PC-3 (cell line): ENCODE results near the gene PEPD. TPM values are rescaled to one million over a fixed set of nuclear protein-coding genes. Genes with fewer than 3 reads are reported as not detected.

Source experiments
- ATAC-seq: fragments of 200-7000 bp; cut with Tn5 transposase; 2 replicates; pipeline ENCODE4 v1.9.1; 2020; ENCODE audit warnings: mild to moderate bottlenecking, moderate library complexity
- BruUV-seq: library from RNA; stranded (reverse); fragments of 400-500 nt; replicated peaks from 2 replicates; lab custom pipeline; 2021; lab: Mats Ljungman, UMichigan
- CTCF ChIA-PET: fragments of 300-600 bp; sonication (Branson Sonifier 250); formaldehyde crosslinking; loops from one replicate; lab custom pipeline; 2022; ENCODE audit warnings: antibody characterized with exemption; lab: Charles Lee
- POLR2A ChIA-PET: fragments of 300-600 bp; sonication (Branson Sonifier 250); formaldehyde crosslinking; loops from one replicate; lab custom pipeline; 2022; ENCODE audit warnings: antibody characterized with exemption; ENCODE audit not compliant: unreplicated experiment; lab: Charles Lee
- DNase-seq: peaks from one replicate; pipeline ENCODE4 v3.0.0-alpha.2; 2015
- H2AFZ ChIP-seq: fragments of 300-600 bp; sonication (generic); 2 replicates; pipeline ENCODE4 v1.6.0; 2016; ENCODE audit warnings: antibody characterized with exemption, low read length
- H3F3A ChIP-seq: fragments of 300-600 bp; sonication (generic); one replicate; pipeline ENCODE4 v1.6.0; 2017; ENCODE audit warnings: antibody characterized with exemption, low read length, control low read depth, mild to moderate bottlenecking; ENCODE audit not compliant: unreplicated experiment
- H3K27ac ChIP-seq: fragments of 300-600 bp; sonication (generic); 2 replicates; pipeline ENCODE4 v1.5.1; 2016; ENCODE audit warnings: mild to moderate bottlenecking, low read length
- H3K27me3 ChIP-seq: fragments of 300-600 bp; sonication (generic); 2 replicates; pipeline ENCODE4 v1.6.1; 2016; ENCODE audit warnings: low read length, mixed read lengths
- H3K36me3 ChIP-seq: fragments of 300-600 bp; sonication (generic); 2 replicates; pipeline ENCODE4 v1.6.1; 2016; ENCODE audit warnings: low read depth, mixed run types, low read length, mixed read lengths
- H3K4me1 ChIP-seq: fragments of 300-600 bp; sonication (generic); 2 replicates; pipeline ENCODE4 v1.5.1; 2016; ENCODE audit warnings: low read length; ENCODE audit not compliant: insufficient read depth
- H3K4me2 ChIP-seq: fragments of 300-600 bp; sonication (generic); 2 replicates; pipeline ENCODE4 v1.6.0; 2016; ENCODE audit warnings: low read length
- H3K4me3 ChIP-seq: fragments of 300-600 bp; sonication (generic); 2 replicates; pipeline ENCODE4 v1.5.1; 2016; ENCODE audit warnings: mild to moderate bottlenecking, low read length, mixed read lengths
- H3K79me2 ChIP-seq: fragments of 300-600 bp; sonication (generic); 2 replicates; pipeline ENCODE4 v1.6.1; 2017; ENCODE audit warnings: low read length, mixed read lengths
- H3K9ac ChIP-seq: fragments of 300-600 bp; sonication (generic); 2 replicates; pipeline ENCODE4 v1.6.0; 2016; ENCODE audit warnings: mild to moderate bottlenecking, low read length
- H3K9me2 ChIP-seq: fragments of 300-600 bp; sonication (generic); replicated peaks from 2 replicates; pipeline ENCODE4 v1.6.1; 2016; ENCODE audit warnings: mixed run types, low read length, mixed read lengths
- H3K9me3 ChIP-seq: fragments of 300-600 bp; sonication (generic); 2 replicates; pipeline ENCODE4 v1.6.1; 2016; ENCODE audit warnings: low read length, mixed read lengths
- H4K20me1 ChIP-seq: fragments of 300-600 bp; sonication (generic); 2 replicates; pipeline ENCODE4 v1.6.1; 2016; ENCODE audit warnings: low read length, mixed read lengths
- EZH2 ChIP-seq: fragments of 300-600 bp; sonication (generic); IDR thresholded peaks from one replicate; pipeline ENCODE4 v1.6.1; 2017; ENCODE audit warnings: antibody characterized with exemption, mild to moderate bottlenecking, low read length; ENCODE audit not compliant: unreplicated experiment
- EZH2phosphoT487 ChIP-seq: fragments of 300-600 bp; sonication (generic); IDR thresholded peaks from 2 replicates; pipeline ENCODE4 v1.6.1; 2018; ENCODE audit warnings: mild to moderate bottlenecking, antibody characterized with exemption, low read length, borderline replicate concordance
- intact Hi-C: fragments of 100-400 bp; cut with micrococcal nuclease; formaldehyde crosslinking; loops from 2 replicates; pipeline ENCODE4 v1.9.0; 2023
- total RNA-seq: library from RNA; depleted of rRNA; stranded (reverse); fragments of >200 nt; gene quantifications from 2 replicates; pipeline ENCODE4 v1.2.3, GENCODE V29; 2014
- TF ChIP-seq, protein P1 (sequence below): fragments of 300-600 bp; sonication (generic); conservative IDR thresholded peaks from 2 replicates; pipeline ENCODE4 v1.5.1; 2017; ENCODE audit warnings: antibody characterized with exemption, low read depth, mild to moderate bottlenecking, low read length

Gene PEPD
- total RNA-seq, 1 experiment from 2014 or later = 53.4 TPM

DNA sequence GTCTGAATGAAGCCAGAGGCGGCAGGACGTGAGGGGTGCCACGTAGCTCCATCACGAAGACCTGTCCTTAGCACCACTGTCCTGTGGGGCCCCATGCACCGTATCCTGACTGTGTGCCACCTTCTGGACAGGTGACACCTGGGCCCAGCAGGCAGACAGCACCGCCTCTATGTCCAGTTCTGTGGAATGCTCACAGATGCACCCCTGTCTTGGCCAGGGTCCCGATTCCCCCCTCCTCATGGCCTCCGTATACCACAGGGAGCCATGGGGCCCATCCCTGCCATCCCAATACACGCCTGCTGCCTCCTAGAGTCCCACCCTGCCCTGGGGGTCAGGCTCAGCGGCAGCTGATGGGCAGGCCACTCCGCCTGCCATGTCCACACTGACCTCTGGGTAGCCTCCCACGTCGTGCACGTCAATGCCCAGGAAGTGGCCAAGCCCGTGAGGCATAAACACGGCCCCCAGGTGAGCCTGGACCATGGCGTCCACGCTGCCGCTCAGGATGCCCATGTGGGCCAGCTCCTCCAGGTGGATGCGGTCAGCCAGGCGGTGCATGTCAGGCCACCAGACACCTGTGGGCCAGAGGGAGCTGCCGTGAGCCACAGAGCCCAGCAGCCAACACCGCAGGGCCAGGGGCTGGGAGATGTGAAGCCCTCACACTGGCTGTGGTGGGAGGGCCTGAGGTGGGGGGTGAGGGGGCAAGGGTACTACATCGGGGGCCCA is 130.5 kb downstream of the PEPD start:
- no peaks in the 10 kb centered on the region for H3K9me2 ChIP-seq
- H3K27me3 ChIP-seq = no peaks in the 10 kb centered on the region
- no peaks in the 10 kb centered on the region for H3F3A ChIP-seq
- no peak for DNase-seq
- CTCF ChIA-PET = no interaction called here
- H3K36me3 ChIP-seq = no peaks in the 10 kb centered on the region
- no peak overlapping the region for H3K9ac ChIP-seq
- intact Hi-C loops = no loop called here
- no peak overlapping the region for H3K4me2 ChIP-seq
- no peaks in the 10 kb centered on the region for H3K4me1 ChIP-seq
- POLR2A ChIA-PET = no interaction called here
- H4K20me1 ChIP-seq = no peaks in the 10 kb centered on the region
- no peaks in the 10 kb centered on the region for H3K79me2 ChIP-seq
- no peak for TF ChIP-seq EZH2phosphoT487
- TF ChIP-seq EZH2 = no peak
- TF ChIP-seq, protein P1, sequence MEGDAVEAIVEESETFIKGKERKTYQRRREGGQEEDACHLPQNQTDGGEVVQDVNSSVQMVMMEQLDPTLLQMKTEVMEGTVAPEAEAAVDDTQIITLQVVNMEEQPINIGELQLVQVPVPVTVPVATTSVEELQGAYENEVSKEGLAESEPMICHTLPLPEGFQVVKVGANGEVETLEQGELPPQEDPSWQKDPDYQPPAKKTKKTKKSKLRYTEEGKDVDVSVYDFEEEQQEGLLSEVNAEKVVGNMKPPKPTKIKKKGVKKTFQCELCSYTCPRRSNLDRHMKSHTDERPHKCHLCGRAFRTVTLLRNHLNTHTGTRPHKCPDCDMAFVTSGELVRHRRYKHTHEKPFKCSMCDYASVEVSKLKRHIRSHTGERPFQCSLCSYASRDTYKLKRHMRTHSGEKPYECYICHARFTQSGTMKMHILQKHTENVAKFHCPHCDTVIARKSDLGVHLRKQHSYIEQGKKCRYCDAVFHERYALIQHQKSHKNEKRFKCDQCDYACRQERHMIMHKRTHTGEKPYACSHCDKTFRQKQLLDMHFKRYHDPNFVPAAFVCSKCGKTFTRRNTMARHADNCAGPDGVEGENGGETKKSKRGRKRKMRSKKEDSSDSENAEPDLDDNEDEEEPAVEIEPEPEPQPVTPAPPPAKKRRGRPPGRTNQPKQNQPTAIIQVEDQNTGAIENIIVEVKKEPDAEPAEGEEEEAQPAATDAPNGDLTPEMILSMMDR = no peak
- BruUV-seq = no TSS peak
- no peak overlapping the region for H3K27ac ChIP-seq
- ATAC-seq = no peak
- H3K9me3 ChIP-seq = no peaks in the 10 kb centered on the region
- no peak overlapping the region for H2AFZ ChIP-seq
- H3K4me3 ChIP-seq = no peak overlapping the region

DNA sequence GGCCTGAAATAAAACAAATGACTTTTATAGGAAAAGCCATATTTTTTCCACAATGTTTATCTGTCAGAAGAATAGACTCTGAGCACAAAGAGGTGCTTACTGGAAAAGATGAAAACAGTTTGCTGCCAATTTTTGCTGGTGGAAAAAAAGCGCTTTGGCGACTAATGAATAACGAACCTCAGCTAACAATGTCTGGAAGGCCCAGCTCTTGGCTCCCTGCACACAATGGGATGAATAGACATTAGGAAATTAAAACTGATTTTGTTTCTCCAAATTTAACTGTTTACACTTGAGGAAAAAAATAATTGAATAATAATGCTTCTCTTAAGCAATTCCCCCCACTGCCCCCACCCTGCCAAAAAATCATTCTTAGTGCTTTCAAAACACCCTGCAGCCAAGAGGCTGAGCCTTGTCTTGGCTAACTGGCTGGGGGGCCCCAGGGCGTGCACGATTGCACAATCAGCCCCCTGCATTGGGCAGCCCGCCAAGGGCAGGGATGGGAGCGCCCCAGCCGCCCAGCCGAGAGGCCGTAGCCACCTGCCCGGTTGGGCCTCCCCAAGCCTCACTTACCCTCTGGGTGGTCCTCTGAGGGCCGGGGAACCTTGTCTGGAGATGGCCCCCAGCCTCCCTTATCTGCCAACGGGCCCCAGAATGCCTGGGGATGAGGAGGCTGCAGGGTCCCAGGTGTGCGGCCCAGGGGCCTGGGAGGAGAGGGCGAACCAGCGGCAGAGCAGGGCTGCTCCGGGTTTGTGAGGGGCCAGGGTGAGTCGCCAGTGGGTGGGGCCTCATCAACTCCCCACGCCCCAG is 131.3 kb downstream of the PEPD start:
- TF ChIP-seq, protein P1 = no peak
- TF ChIP-seq EZH2 = no peak
- no peak for TF ChIP-seq EZH2phosphoT487
- H4K20me1 ChIP-seq = no peaks in the 10 kb centered on the region
- no peaks in the 10 kb centered on the region for H3K27me3 ChIP-seq
- H3K36me3 ChIP-seq = no peaks in the 10 kb centered on the region
- no peaks in the 10 kb centered on the region for H3K4me1 ChIP-seq
- H2AFZ ChIP-seq = no peak overlapping the region
- ChIA-PET POLR2A (no interaction called here), CTCF (no interaction called here)
- no peak for DNase-seq
- no peak for ATAC-seq
- H3K27ac ChIP-seq = no peak overlapping the region
- H3K4me3 ChIP-seq = no peak overlapping the region
- no peak overlapping the region for H3K9ac ChIP-seq
- no peaks in the 10 kb centered on the region for H3K9me2 ChIP-seq
- intact Hi-C loops = no loop called here
- no TSS peak for BruUV-seq
- no peaks in the 10 kb centered on the region for H3K9me3 ChIP-seq
- H3K79me2 ChIP-seq = no peaks in the 10 kb centered on the region
- H3F3A ChIP-seq = no peaks in the 10 kb centered on the region
- no peak overlapping the region for H3K4me2 ChIP-seq
